ENCODE data around the gene CNTN1.
"Not testable (repeated sequence)": the region's sequence is repeated elsewhere in the genome, so short reads cannot be mapped to it uniquely, and the experiment has no call there.

The CNTN1 gene

DNA sequence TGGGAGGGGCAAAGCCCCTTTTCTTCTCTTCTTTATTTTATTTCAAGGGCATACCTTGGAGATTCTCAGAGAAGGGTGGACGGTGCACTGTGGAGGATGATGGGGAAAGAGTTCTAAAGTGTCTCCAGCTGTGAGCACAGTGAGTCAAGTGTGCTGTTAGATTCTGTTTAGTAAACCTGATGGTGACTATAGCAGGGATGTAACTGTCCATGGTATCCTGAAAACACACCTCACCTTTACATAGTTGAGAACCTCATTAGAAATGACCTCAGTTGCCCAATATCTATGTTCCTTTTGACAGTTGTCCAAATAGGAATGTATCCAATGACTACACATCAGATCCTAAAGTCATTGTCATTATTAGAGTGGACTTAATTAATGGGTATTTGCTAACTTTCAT, 38.0 kb downstream of the CNTN1 start:
- Histone ChIP-seq H3K4me3 (ENCODE audit: low read depth in 1 of 2, low read length in 1 of 2) (no peak overlapping the region), H3K36me3 (no peaks in the 10 kb centered on the region), H3K4me1 (ENCODE audit: control insufficient read depth in 1 of 2, insufficient read depth in 1 of 2, low read depth in 1 of 2, low read length in 1 of 2) (no peaks in the 10 kb centered on the region), H3K27ac (no peak overlapping the region), H3K27me3 (no peaks in the 10 kb centered on the region), H3K9me3 (no peaks in the 10 kb centered on the region)
- TF ChIP-seq, protein P1, sequence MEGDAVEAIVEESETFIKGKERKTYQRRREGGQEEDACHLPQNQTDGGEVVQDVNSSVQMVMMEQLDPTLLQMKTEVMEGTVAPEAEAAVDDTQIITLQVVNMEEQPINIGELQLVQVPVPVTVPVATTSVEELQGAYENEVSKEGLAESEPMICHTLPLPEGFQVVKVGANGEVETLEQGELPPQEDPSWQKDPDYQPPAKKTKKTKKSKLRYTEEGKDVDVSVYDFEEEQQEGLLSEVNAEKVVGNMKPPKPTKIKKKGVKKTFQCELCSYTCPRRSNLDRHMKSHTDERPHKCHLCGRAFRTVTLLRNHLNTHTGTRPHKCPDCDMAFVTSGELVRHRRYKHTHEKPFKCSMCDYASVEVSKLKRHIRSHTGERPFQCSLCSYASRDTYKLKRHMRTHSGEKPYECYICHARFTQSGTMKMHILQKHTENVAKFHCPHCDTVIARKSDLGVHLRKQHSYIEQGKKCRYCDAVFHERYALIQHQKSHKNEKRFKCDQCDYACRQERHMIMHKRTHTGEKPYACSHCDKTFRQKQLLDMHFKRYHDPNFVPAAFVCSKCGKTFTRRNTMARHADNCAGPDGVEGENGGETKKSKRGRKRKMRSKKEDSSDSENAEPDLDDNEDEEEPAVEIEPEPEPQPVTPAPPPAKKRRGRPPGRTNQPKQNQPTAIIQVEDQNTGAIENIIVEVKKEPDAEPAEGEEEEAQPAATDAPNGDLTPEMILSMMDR (IDR thresholded peaks at IDR 0.05), result no peak

DNA sequence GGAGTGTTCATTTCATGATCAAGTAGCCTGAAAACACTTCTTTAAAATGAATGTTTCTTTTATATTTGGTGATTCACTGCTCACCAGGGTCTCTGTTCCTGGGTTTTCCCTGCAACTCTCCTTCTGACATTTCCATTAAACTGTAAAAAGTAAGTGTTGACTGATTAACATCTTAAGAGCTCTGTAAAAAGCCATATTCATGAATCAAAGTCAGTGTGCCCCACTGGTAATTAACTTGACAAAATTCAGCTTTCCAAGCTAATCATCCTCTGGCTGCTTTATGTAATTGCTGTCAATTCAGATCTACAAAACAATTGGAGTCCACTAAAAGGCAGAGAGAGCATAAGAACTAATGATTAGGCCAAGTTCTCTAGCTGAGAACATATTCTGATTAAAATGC, 41.6 kb downstream of the CNTN1 start:
- Histone ChIP-seq H3K36me3 (no peaks in the 10 kb centered on the region), H3K27ac (no peak overlapping the region), H3K4me3 (ENCODE audit: low read depth in 1 of 2, low read length in 1 of 2) (no peak overlapping the region), H3K9me3 (no peaks in the 10 kb centered on the region), H3K27me3 (no peaks in the 10 kb centered on the region), H3K4me1 (ENCODE audit: control insufficient read depth in 1 of 2, insufficient read depth in 1 of 2, low read depth in 1 of 2, low read length in 1 of 2) (no peaks in the 10 kb centered on the region)
- TF ChIP-seq, protein P1 (IDR thresholded peaks at IDR 0.05), result no peak

DNA sequence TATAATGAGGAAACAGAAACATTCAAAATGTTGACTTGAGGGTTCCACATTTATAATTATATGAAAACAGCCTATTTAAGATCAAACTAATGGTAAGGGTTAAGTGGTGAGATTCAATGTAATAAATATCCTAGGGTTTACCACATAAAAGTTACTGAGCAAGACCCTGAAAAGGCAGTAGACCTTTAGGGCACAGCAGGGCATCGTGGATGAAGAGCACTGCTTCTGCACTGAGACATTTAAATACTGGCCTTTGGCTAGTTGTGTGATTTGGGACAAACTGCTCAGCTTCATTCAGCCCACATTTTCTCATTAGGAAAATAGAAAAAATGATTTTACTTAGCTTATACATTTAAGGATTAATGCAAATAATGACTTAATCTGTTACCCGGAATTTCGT, 42.0 kb downstream of the CNTN1 start:
- TF ChIP-seq, protein P1 (IDR thresholded peaks at IDR 0.05), result no peak
- H3K27ac ChIP-seq, result no peak overlapping the region

DNA sequence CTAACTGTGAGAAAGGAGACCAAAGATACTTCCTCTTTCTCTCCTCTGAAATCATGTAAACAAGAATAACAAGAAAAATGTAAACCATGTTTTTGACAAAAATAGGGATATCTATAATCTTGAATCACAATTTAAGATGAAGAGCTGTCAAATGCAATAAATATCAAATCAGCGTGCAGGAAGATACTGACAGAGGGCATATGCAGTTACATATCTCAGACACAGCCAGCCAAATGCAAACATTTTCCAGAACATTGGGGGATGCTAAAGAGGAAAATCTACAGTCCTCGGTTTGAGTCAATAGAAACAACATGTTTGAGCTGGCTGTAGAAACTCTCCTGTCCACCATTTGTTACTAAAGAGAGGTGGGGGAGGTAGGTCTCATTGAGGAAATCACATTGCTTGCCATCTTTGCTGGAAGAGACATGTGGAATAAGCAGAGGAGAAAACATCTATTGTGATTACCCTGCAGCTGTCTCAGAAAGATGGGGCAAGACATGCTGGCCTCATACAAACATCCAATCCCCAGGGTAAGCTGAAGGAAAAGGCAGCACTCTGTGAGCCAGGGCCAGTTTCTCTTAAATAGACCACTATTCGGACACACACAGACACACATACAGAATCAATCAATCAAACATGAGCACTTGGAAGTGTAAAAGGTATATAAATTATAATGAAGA, 43.5 kb downstream of the CNTN1 start:
- Histone ChIP-seq H3K4me1 (ENCODE audit: control insufficient read depth in 1 of 2, insufficient read depth in 1 of 2, low read depth in 1 of 2, low read length in 1 of 2) (no peaks in the 10 kb centered on the region), H3K9me3 (no peaks in the 10 kb centered on the region), H3K27me3 (no peaks in the 10 kb centered on the region), H3K27ac (no peak overlapping the region), H3K36me3 (no peaks in the 10 kb centered on the region), H3K4me3 (ENCODE audit: low read depth in 1 of 2, low read length in 1 of 2) (no peak overlapping the region)
- TF ChIP-seq, protein P1 (IDR thresholded peaks at IDR 0.05), result no peak

More for the DNA sequence above, 42.0 kb downstream of the CNTN1 start:
- no peaks in the 10 kb centered on the region for H3K4me1 ChIP-seq (ENCODE audit: control insufficient read depth in 1 of 2, insufficient read depth in 1 of 2, low read depth in 1 of 2, low read length in 1 of 2)
- H3K9me3 ChIP-seq, result no peaks in the 10 kb centered on the region
- no peaks in the 10 kb centered on the region for H3K27me3 ChIP-seq
- H3K36me3 ChIP-seq, result no peaks in the 10 kb centered on the region
- H3K4me3 ChIP-seq (ENCODE audit: low read depth in 1 of 2, low read length in 1 of 2), result no peak overlapping the region

DNA sequence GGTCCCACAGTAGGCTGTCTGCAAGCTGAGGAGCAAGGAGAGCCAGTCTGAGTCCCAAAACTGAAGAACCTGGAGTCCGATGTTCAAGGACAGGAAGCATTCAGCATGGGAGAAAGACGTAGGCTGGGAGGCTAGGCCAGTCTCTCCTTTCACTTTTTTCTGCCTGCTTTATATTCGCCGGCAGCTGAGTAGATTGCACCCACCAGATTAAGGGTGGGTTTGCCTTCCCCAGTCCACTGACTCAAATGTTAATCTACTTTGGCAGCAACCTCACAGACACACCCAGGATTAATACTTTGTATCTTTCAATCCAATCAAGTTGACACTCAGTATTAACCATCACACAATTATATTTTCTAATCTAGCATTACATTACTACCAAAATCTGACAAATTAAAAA, 45.2 kb downstream of the CNTN1 start:
- H3K4me1 ChIP-seq (ENCODE audit: control insufficient read depth in 1 of 2, insufficient read depth in 1 of 2, low read depth in 1 of 2, low read length in 1 of 2); H3K27ac ChIP-seq; H3K4me3 ChIP-seq (ENCODE audit: low read depth in 1 of 2, low read length in 1 of 2); H3K36me3 ChIP-seq; H3K9me3 ChIP-seq; H3K27me3 ChIP-seq: not testable (repeated sequence)

DNA sequence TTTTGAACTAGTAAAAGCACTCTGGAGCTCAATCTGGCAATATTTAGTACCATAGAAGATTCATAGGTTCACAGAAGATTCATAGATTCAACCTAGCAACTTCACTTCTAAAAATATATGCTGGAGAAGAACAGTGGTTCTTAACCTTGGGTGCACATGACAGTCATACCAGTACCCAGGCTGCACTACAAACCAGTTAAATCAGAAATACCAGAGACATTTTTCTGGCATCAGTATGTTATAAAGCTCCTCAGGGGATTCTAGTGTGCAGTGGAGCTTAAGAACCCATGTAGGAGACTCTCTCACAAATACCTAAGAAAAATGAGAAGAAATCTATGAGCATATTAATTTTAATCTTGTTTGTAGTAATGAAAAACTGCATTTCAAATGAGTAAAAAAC, 46.6 kb downstream of the CNTN1 start:
- Histone ChIP-seq H3K4me3 (ENCODE audit: low read depth in 1 of 2, low read length in 1 of 2) (no peak overlapping the region), H3K36me3 (no peaks in the 10 kb centered on the region), H3K27ac (no peak overlapping the region), H3K9me3 (no peaks in the 10 kb centered on the region), H3K27me3 (no peaks in the 10 kb centered on the region), H3K4me1 (ENCODE audit: control insufficient read depth in 1 of 2, insufficient read depth in 1 of 2, low read depth in 1 of 2, low read length in 1 of 2) (no peaks in the 10 kb centered on the region)
- TF ChIP-seq, protein P1 (IDR thresholded peaks at IDR 0.05), result no peak

Data from neutrophil (primary cell).